Measurements from ENCODE around the gene SLC13A4.
"Not testable (repeated sequence)": the region's sequence is repeated elsewhere in the genome, so short reads cannot be mapped to it uniquely, and the experiment has no call there.

Gene SLC13A4

DNA sequence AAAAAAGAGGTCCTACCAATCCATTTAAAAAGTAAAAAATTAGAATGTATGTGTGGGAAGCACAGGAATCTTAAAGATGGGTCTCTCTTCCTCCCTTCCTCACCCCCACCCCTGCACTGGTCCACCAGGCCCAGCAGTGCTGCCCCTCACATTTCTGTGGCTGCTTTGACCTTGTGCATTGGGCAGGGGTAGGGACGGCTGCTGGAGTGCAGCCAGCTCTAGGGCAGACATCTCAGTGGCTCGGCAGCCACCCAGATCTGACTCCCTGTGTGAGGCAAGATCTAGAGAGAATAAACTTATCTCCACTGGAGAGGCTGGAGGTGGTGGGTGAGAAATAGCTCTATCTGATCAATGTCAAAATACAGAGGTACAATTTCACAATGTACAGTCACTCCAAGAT lies 13.9 kb upstream of the SLC13A4 start (continued):
- TF ChIP-seq, protein P1, sequence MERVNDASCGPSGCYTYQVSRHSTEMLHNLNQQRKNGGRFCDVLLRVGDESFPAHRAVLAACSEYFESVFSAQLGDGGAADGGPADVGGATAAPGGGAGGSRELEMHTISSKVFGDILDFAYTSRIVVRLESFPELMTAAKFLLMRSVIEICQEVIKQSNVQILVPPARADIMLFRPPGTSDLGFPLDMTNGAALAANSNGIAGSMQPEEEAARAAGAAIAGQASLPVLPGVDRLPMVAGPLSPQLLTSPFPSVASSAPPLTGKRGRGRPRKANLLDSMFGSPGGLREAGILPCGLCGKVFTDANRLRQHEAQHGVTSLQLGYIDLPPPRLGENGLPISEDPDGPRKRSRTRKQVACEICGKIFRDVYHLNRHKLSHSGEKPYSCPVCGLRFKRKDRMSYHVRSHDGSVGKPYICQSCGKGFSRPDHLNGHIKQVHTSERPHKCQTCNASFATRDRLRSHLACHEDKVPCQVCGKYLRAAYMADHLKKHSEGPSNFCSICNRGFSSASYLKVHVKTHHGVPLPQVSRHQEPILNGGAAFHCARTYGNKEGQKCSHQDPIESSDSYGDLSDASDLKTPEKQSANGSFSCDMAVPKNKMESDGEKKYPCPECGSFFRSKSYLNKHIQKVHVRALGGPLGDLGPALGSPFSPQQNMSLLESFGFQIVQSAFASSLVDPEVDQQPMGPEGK (tag by site-specific recombination; IDR thresholded peaks at IDR 0.05), result no peak

DNA sequence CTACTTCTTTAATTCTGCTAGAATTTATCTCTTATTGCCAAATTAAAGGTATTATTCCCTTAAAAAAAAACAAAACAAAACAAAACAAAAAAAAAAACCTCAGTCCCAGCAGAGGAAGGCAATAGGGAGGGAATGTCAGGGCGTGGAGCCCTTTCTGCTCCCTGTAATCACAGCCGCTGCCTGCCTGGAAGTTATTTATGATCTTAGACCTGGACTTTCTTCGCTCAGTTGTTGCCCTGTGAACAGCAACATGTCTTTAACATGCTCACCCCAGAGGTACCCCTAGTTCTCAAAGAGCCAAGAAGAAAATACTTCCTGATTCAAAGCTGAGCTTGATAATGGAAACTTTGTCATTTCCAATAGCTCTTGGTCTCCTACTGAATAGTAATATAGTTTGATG lies 12.9 kb upstream of the SLC13A4 start:
- POLR2A ChIA-PET, result interaction anchor here (0.6 kb wide), 1 partner anchor 78 kb away, joined by 3 read pairs; the partner anchor contains the start of gene STMP1
- CTCF ChIA-PET, result interaction anchor here (0.6 to 0.7 kb wide), 2 partner anchors 14 to 90 kb away, joined by 3 to 4 read pairs; no protein-coding TSS in a partner anchor
- Histone ChIP-seq H3K27ac (ENCODE audit: extremely low read depth, low read depth, low read length) (no peak overlapping the region), H3K36me3 (ENCODE audit: control insufficient read depth in 2 of 2, insufficient read depth in 1 of 2, low read length in 2 of 2) (no peaks in the 10 kb centered on the region), H3K9me3 (ENCODE audit: control insufficient read depth, insufficient read depth, low read depth, low read length) (no peaks in the 10 kb centered on the region), H3K4me3 (ENCODE audit: low read depth, low read length) (no peak overlapping the region), H3K4me1 (ENCODE audit: control insufficient read depth, insufficient read depth, low read length) (no peaks in the 10 kb centered on the region)
- no peak for TF ChIP-seq ZNF664 (tag by site-specific recombination; IDR thresholded peaks at IDR 0.05)
- TF ChIP-seq SCRT1 (tag by site-specific recombination; IDR thresholded peaks at IDR 0.05; ENCODE audit: borderline replicate concordance), result no peak
- no peak for TF ChIP-seq SALL2 (tag by site-specific recombination; IDR thresholded peaks at IDR 0.05; ENCODE audit: borderline replicate concordance)
- no peak for TF ChIP-seq GFI1B (tag by site-specific recombination; IDR thresholded peaks at IDR 0.05)
- TF ChIP-seq ZSCAN16 (tag by site-specific recombination; IDR thresholded peaks at IDR 0.05), result no peak
- TF ChIP-seq ZNF335 (tag by site-specific recombination; conservative IDR thresholded peaks at IDR 0.05), result no peak
- TF ChIP-seq ZNF843 (tag by site-specific recombination; IDR thresholded peaks at IDR 0.05), result no peak
- TF ChIP-seq ZFP3 (tag by site-specific recombination; IDR thresholded peaks at IDR 0.05; ENCODE audit: low read depth), result no peak
- TF ChIP-seq, protein P2, sequence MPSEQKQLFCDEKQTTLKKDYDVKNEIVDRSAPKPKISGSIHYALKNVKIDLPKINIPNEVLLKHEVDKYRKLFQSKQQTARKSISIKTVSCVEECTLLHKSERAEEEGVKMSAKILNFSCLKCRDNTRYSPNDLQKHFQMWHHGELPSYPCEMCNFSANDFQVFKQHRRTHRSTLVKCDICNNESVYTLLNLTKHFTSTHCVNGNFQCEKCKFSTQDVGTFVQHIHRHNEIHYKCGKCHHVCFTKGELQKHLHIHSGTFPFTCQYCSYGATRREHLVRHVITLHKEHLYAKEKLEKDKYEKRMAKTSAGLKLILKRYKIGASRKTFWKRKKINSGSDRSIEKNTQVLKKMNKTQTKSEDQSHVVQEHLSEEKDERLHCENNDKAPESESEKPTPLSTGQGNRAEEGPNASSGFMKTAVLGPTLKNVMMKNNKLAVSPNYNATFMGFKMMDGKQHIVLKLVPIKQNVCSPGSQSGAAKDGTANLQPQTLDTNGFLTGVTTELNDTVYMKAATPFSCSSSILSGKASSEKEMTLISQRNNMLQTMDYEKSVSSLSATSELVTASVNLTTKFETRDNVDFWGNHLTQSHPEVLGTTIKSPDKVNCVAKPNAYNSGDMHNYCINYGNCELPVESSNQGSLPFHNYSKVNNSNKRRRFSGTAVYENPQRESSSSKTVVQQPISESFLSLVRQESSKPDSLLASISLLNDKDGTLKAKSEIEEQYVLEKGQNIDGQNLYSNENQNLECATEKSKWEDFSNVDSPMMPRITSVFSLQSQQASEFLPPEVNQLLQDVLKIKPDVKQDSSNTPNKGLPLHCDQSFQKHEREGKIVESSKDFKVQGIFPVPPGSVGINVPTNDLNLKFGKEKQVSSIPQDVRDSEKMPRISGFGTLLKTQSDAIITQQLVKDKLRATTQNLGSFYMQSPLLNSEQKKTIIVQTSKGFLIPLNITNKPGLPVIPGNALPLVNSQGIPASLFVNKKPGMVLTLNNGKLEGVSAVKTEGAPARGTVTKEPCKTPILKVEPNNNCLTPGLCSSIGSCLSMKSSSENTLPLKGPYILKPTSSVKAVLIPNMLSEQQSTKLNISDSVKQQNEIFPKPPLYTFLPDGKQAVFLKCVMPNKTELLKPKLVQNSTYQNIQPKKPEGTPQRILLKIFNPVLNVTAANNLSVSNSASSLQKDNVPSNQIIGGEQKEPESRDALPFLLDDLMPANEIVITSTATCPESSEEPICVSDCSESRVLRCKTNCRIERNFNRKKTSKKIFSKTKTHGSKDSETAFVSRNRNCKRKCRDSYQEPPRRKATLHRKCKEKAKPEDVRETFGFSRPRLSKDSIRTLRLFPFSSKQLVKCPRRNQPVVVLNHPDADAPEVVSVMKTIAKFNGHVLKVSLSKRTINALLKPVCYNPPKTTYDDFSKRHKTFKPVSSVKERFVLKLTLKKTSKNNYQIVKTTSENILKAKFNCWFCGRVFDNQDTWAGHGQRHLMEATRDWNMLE (tag by site-specific recombination; conservative IDR thresholded peaks at IDR 0.05; ENCODE audit: low read depth), result no peak
- TF ChIP-seq ZBTB10 (tag by site-specific recombination; IDR thresholded peaks at IDR 0.05), result no peak
- no peak for TF ChIP-seq ZNF488 (tag by site-specific recombination; IDR thresholded peaks at IDR 0.05)
- TF ChIP-seq ZNF548 (tag by site-specific recombination; IDR thresholded peaks at IDR 0.05), result no peak
- no peak for TF ChIP-seq KLF7 (tag by site-specific recombination; IDR thresholded peaks at IDR 0.05; ENCODE audit: borderline replicate concordance)
- no peak for TF ChIP-seq HOXA7 (CRISPR knock-in tag; IDR thresholded peaks at IDR 0.05; ENCODE audit: borderline replicate concordance)
- no peak for TF ChIP-seq HOXD13 (CRISPR knock-in tag; IDR thresholded peaks at IDR 0.05; ENCODE audit: borderline replicate concordance)
- TF ChIP-seq IKZF3 (tag by site-specific recombination; IDR thresholded peaks at IDR 0.05), result no peak
- no peak for TF ChIP-seq BCL11A (tag by site-specific recombination; IDR thresholded peaks at IDR 0.05; ENCODE audit: low read depth)
- TF ChIP-seq ZNF510 (tag by site-specific recombination; IDR thresholded peaks at IDR 0.05; ENCODE audit: insufficient replicate concordance), result no peak
- TF ChIP-seq GLIS1 (tag by site-specific recombination; IDR thresholded peaks at IDR 0.05), result no peak
- TF ChIP-seq ZBTB1 (tag by site-specific recombination; IDR thresholded peaks at IDR 0.05), result no peak

GRCh38 chr7:135737306-135737647 lies 9.3 kb upstream of the SLC13A4 start:
- H3K4me1 ChIP-seq (ENCODE audit: control insufficient read depth, insufficient read depth, low read length); H3K4me3 ChIP-seq (ENCODE audit: low read depth, low read length); H3K36me3 ChIP-seq (ENCODE audit: control insufficient read depth in 2 of 2, insufficient read depth in 1 of 2, low read length in 2 of 2); H3K27ac ChIP-seq (ENCODE audit: extremely low read depth, low read depth, low read length); POLR2A ChIA-PET; H3K9me3 ChIP-seq (ENCODE audit: control insufficient read depth, insufficient read depth, low read depth, low read length): not testable (repeated sequence)
- CTCF ChIA-PET, result interaction anchor here (0.7 kb wide), 1 partner anchor 1453 kb away, joined by 3 read pairs; no protein-coding TSS in a partner anchor
